ENCODE measurements around the gene RIBC2.
"Not testable (repeated sequence)": the region's sequence is repeated elsewhere in the genome, so short reads cannot be mapped to it uniquely, and the experiment has no call there.

The RIBC2 gene

DNA sequence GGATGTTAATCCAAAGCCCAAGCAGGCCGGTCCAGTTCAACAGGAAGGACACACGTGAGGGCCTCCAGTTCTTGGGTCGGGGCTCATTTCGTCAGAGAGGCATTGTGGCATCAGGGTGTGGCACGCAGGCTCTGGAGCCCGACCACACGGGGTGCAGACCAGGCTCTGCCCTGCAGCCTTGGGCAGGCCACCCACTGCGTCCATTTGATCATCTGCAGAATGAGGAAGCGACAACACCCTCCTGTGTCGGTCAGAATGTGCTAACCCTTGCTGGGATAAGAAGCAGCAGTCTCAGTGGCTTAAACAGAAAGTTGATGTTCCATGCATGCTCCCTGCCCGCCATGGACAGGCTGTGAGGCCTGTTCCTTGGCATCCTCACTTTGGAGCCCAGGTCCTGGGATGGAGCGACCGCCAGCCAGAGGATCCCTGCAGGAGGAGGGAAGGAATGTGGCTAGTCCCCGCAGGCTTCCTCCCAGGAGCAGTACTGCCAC, 10.8 kb downstream of the RIBC2 start:
- DNase-seq (ENCODE audit: low read depth in 2 of 2) = no peak

DNA sequence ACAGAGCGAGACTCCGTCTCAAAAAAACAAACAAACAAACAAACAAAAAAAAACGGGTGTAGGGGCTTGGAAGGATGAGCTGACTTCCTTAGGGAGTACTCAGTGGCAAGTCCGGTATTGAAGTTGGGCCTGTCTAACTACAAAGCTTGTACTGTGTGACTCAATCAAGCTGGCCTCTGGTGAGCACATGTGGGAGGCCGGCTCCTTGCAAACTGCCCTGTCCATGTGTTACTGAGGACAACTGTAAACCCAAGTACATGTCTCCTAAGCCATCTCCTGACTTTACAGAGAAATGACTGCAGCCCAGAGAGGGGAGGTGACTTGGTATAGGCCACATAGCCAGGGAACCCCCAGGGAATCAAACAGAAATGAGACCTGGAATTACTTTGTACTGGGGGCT, 11.6 kb downstream of the RIBC2 start:
- DNase-seq (ENCODE audit: low read depth in 2 of 2) = no peak

DNA sequence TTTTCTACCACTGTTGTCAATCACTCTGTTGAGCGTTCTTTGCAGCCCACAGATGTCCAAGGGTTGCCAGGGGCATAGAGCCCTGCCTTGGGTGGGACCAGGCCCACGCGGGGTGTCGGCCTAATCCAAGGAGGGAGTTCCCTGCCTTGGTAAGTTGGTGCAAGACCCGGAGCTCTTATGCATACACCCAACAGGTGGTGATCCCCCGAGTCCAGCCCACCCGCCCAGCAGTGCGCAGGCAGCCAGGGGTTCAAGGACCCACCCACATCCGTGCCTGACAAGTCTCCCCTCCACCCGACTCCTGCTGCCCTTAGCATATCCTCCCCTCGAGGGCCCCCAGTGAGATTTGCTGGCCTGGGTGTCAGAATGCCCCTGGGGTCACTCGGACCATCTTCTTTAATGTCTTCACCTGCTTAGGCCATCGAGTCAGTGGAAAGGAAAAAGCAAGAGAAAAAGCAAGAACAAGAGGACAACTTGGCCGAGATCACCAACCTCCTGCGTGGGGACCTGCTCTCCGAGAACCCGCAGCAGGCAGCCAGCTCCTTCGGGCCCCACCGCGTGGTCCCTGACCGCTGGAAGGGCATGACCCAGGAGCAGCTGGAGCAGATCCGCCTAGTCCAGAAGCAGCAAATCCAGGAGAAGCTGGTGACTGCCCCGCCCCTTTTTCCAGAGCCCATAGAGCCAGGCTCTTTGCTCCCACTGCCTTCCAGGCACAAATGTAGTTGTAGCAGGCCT, 12.2 kb downstream of the RIBC2 start:
- DNase-seq (ENCODE audit: low read depth in 2 of 2) = no peak

DNA sequence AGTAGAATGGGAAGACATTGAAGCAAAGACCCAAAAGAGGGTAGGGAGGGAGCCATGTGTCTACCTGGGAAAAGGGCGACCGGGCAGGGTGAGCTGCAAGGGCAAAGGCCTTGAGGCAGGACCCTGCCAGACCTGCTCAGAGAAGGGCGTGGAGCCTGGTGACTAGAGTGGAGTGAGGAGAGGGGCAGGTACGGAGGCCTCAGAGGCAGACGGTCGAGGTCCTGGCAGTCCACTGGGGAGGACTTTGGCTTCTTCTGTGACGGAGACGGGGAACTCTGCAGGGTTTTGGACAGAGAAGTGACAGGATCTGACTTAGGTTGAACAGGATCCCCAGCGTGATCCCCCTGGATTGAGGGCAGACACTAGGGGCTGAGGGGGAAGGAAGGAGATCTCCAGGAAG, 12.9 kb downstream of the RIBC2 start:
- no peak for DNase-seq (ENCODE audit: low read depth in 2 of 2)

DNA sequence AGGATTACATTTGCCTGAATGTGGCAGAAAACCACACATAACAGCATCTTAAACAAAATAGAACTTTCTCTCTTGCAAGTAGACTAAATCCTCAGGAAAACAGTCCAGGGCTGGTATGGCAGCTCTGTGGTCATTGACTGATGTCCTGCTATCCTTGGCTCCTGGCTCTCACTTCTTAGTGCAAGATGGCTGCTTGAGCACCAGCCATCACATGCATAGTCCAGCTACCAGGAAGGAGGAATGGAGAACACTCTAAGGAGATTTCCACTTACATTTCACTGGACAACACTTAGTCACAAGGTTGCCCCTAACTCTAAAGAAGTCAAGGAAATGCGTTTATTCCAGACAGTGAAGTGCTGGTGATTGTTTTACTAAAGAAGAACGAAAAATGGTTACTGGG, 13.6 kb downstream of the RIBC2 start:
- no peak for DNase-seq (ENCODE audit: low read depth in 2 of 2)

DNA sequence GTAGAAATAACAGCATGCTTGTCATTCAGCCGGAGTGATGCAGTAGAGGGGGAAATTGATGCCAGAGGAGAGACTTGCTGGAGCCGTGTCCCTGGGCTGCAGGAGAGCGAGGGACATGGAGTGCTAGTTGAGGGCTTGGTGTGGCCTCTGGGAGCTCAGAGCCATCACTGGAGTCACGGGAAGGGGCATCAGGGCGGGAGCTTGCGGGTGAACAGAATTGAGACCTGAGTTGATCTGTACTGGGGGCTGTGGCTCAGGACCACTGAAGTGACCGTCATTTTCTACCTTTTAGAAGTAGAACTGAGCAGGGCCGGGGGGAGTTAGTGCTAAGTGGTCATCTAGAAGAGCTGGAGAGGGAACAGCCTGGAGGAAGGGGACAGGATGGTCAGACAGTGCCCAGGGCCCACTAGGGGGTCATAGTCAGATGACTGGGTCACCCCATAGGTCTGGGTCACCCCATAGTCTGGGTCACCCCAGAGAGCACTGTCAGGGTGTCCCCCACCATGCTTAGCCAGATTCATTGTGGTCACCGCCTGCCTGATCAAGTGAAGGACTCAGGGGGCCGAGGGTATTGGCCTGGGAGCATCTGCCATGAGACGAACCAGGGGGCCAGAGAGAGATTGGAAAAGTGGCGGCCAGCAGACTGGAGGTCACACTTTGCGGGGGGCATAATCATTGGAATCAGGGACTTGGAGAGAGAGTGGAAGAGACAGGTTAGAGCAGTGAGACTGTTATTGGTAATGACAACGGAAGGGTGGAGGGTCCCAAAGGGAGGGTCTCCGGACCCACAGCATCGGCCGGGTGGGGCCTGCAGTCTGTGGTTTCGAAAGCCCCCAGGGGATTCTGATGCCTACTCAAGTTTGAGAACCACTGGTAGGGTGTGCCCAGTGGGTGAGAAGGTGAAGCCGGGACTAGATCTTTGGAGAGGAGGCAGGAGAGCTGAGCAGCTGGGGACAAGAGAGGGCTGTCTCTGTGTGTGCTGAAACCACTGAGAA, 15.2 kb downstream of the RIBC2 start:
- no peak for DNase-seq (ENCODE audit: low read depth in 2 of 2)

DNA sequence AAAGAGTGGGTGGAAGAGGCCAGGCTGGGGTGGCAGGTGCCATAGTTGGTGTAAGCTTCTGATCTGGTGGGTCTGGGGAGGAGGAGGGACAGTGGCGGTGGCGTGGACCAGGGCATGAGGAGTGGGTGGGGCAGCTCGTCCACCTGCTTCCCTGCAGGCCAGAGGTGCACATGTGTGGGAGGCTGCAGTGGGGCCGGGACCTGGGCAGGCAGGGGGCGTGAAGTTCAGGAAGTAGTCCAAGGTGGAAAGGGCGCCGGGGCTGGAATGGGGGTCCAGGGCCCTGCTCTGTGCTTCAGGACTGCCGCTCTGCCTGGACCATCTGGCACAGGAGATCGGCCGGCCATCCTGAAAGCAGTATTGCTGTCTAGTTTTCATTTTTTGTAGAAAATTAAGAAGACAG, 15.9 kb downstream of the RIBC2 start:
- DNase-seq (ENCODE audit: low read depth in 2 of 2) = no peak

DNA sequence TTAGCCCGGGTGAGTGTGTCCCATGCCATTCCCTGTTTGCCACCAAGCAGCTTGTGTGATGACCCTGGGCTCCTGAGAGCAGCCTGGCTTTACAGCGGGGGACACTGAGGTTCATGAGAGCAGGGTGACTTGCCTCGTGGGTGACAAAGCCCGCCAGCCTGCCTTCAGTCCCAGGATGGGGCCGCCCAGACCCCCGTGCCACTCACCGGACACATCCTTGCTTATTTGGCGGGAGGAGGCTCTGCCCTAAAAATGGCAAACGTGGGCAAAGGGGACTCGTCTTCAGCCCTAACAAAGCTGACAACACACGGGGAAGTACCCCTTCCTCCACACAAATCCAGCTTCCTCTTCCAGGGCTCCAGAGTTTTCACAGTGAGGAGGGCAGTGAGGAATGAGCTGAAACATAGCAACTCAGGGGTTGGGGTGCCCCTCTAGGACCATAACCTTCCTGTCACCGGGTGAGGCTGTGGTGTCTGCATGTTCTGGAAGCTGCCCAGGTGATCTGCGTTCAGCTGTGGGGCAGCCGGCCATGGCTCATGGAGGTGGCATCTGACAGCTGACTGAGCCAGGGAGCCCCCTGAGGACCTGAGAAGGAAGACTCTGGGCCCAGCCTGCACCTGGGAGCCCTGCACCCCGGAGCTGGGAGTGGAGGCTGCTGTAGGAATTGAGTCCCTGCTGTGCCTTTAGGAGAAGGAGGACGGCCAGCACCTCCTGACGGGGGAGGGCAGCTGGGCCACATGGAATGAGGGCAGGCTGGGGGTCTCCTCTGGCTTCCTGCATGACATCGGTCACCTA, 16.7 kb downstream of the RIBC2 start:
- DNase-seq (ENCODE audit: low read depth in 2 of 2) = no peak

DNA sequence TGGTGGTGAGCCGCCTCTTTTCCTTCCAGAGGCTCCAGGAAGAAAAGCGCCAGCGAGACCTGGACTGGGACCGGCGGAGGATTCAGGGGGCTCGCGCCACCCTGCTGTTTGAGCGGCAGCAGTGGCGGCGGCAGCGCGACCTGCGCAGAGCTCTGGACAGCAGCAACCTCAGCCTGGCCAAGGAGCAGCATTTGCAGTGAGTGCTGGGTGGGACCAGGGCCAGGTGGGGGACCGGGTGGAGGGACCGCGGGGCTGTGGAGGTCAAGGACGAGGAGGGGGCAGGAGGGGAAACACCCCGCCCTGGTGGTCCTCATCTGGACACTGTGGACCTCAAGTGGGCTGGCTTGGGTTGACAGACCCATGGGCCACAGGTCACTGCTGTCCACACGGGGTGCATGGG, 17.4 kb downstream of the RIBC2 start:
- no peak for DNase-seq (ENCODE audit: low read depth in 2 of 2)

DNA sequence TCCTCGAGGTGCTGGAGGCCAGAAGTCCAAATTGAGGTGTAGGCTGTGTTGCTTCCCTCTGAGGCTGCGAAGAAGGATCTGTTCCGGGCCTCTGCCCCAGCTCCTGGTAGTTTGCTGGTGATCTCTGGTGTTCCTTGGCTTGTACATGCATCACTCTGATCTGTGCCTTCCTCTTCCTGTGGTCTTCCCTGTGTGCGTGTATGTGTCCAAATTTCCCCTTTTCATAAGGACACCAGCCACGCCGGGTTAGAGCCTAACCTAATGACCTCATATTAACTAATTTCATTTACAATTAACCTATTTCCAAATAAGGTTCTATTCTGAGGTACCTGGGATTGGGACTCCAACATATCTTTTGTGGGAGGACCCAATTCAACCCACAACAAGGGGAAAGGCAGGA, 21.5 kb downstream of the RIBC2 start:
- DNase-seq (ENCODE audit: low read depth in 2 of 2) = no peak

DNA sequence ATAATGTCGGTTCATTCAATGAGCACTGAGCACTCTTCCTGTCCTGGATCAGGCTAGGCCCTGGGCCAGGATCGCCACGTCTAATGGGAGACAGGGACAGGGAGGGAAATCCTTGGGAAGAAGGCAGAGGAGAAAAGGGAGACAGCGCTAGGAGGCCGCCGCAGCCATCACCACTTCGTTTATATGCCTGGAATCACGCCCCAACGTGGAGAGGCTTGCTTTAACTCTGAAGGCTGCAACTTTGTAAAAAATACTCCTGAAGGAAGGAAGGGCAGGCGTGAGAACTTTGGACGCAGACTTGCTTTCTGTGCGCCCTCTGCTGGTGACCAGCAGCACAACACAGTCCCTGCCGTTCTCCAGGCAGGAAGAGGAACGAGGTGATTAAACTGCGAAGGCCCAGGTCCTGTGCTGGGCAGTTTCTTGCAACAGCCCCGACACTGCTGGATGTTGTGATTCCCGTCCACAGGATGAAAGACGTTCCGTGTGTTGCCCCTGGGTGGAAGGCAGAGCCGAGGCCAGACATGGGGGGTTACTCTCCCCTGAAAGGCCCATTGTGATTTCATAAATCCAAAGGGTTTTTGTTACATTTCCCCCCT, 22.1 kb downstream of the RIBC2 start:
- peak; percentile 69 to 71 for DNase-seq (ENCODE audit: low read depth in 2 of 2)

DNA sequence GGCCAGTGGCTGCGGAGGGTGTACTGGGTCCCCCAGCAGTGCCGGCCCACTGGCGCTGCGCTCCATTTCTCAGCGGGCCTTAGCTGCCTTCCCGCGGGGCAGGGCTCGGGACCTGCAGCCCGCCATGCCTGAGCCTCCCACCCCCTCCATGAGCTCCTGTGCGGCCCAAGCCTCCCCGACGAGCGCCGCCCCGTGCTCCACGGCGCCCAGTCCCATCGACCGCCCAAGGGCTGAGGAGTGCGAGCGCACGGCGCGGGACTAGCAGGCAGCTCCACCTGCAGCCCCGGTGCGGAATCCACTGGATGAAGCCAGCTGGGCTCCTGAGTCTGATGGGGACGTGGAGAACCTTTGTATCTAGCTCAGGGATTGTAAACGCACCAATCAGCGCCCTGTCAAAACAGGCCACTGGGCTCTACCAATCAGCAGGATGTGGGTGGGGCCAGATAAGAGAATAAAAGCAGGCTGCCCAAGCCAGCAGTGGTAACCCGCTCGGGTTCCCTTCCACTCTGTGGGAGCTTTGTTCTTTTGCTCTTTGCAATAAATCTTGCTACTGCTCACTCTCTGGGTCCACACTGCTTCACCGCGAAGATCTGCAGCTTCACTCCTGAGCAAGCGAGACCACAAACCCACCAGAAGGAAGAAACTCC, 23.5 kb downstream of the RIBC2 start:
- peak in 1 of 2 donors; percentile 14 for DNase-seq (ENCODE audit: low read depth in 2 of 2)

DNA sequence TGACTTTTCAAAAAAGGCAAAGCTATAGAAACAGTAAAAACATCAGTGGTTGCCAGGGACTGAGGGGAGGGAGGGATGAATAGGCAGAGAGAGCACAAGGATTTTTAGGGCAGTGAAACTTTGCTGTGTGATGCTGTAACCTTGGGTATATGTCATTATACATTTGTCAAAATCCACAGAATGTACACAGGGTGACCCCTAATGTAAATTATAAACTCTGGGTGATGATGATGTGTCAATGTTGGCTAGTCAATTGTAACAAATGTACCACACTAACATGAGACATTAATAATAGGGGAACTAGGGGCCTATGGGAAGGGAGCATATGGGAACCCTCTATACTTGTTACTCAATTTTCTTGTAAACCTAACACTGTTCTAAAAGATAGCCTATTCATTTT, 24.8 kb downstream of the RIBC2 start:
- DNase-seq (ENCODE audit: low read depth in 2 of 2) = no peak

DNA sequence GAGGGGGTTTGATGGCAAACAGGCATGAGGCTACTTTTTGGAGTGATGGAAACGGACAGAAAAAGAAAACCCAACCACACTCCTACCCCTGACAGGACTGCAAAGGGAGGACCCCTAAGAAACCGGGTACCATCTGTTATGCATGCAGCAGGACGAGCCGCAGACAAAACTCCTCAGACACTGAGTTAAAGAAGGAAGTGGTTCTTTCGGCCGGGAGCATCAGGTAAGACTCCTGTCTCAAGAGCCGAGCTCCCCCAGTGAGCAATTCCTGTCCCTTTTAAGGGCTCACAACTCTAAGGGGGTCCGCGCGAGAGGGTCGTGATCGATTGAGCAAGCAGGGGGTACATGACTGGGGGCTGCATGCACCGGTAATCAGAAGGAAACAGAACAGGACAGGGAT, 27.2 kb downstream of the RIBC2 start:
- DNase-seq (ENCODE audit: low read depth in 2 of 2) = not testable (repeated sequence)

DNA sequence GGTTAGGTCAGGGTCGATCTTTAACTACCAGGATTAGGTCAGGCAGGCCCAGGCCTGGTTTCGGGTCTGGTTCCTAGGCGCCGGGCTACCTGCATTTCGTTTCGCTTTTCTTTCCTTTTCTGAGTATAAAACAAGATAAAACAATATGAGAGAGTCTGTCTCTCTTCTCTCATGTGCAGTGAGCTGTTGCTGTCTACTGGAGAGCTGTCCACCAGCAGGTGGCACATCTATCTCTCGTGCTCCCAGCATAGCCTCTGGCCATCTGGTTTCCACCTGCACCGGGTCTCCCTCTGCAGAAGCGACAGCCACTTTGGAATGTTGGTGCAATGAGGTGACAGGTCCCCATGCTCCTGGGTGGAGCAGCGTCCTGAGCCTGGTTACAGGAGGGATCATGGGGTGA, 27.6 kb downstream of the RIBC2 start:
- no peak for DNase-seq (ENCODE audit: low read depth in 2 of 2)

DNA sequence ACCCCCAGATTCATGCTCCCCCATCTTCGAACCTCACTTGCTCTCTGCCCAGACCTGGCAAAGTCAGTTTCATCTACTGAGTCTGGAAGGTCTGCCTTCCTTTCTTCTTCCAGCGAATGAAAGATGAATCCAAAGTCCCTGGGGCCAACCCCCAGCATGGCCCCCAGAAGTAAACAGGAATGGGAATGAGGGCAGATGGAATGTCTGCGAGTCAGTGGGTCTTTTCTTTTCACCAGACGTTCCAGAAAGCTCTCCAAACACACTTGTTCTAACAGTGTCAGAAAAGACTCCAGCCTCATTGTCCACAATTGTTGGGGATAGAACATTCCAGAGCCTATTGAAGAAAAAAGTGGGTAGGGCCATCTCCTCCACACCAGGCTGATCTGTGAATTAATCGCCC, 28.6 kb downstream of the RIBC2 start:
- no peak for DNase-seq (ENCODE audit: low read depth in 2 of 2)

DNA sequence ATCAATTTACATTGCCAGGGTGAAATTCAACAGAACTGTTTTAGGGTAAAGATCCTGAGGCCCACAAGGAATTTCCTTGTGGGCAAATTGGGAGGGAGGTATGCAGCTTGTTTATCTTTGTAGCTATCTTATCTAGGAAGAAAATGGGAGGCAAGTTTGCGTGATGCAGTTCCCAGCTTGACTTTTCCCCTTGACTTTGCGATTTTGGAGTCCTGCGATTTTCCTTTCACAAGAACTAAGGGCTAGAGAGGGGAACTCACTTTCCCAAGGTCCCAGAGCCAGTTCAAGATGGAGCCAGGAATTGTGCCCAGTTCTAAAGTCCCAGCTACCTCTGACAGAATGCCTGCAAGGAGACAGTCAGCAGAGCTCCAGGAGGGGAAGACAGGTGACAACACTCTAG, 30.7 kb downstream of the RIBC2 start:
- DNase-seq (ENCODE audit: low read depth in 2 of 2) = no peak

DNA sequence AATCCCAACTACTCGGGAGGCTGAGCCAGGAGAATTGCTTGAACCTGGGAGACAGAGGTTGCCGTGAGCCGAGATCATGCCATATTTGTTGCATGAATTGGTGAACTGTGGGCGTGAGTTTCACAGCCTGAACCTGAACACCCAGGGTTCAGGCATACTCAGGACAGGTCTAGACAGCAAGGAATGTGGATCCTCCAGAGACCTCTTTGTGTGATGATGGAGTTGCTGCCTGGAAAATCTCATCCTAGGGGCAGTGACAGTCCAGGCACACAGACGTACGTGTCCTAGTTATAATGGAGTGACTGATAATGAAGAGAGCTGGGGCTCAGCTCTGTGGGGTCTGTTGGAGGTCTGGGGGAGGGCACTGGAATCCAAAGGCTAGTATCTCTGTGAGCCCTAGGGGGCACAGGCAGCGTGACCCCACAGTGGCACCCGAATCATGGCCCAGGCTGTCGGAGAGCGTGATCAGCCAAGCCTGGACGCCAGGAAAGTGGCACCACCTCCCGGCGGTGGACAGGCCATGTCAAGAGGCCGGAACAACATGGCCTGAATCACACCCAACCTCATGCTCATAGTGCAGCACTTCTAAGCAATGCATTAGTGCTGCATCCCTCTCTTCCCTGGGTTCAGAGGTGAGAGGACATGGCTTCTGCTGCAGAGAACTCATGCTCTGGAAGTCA, 31.7 kb downstream of the RIBC2 start:
- no peak for DNase-seq (ENCODE audit: low read depth in 2 of 2)

DNA sequence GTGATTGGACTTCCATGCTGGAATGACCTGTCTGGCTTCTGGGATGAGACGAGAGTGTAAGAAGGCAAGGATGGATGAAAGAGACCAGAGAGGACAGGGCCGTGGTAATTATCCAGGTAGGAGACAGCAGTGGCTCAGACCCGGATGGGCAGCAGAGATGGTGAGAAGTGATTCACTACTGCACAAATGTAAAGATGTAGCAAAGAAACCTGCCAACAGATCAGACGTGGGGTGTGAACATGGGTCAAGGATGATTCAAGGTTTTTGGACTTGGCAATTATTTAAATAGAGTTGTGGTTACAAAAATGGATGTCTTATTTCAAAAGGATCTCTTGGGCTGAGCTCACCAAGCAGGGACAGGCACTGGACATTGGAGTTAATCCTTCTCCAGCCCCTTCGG, 32.7 kb downstream of the RIBC2 start:
- no peak for DNase-seq (ENCODE audit: low read depth in 2 of 2)

DNA sequence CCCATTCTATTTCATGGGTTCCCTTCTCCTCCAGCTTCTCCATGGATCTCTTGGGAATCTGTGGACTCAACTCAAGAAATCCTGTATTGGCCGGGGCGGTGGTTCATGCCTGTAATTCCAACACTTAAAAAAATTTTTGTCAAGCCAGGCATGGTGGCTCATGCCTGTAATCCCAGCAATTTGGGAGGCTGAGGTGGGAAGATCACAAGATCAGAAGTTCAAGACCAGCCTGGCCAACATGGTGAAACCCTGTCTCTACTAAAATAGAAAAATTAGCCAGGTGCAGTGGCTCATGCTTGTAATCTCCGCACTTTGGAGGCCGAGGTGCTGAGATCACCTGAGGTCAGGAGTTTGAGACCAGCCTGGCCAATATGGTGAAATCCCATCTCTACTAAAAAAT, 34.1 kb downstream of the RIBC2 start:
- DNase-seq (ENCODE audit: low read depth in 2 of 2) = not testable (repeated sequence)

DNA sequence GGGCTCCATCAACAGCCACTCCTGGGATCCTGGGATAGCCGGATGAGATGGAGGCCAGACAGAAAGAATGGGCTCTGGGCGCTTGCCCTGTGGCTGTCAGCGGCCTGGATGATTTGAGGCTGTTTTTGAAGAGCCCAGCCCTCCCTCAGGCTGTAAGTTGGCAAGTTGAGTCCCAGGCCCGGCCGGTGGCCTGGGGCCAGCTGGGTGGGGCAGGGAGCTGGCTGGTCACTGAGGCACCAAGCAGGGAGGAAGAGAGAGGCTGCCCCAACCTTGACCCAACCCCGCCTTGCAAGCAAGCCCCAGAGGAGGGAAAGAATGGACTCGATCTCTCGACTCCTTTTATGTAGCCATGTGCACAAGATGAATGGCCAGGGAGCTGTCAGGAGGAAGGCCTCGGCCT, 34.9 kb downstream of the RIBC2 start:
- DNase-seq (ENCODE audit: low read depth in 2 of 2) = no peak
